Measurements from ENCODE around the gene MAD1L1. TPM values are rescaled to one million over a fixed set of nuclear protein-coding genes. Genes with fewer than 3 reads are reported as not detected.

Gene MAD1L1
- total and polyA plus RNA-seq, 4 donors = 43.0 to 54.9 (median 49.9) TPM

DNA sequence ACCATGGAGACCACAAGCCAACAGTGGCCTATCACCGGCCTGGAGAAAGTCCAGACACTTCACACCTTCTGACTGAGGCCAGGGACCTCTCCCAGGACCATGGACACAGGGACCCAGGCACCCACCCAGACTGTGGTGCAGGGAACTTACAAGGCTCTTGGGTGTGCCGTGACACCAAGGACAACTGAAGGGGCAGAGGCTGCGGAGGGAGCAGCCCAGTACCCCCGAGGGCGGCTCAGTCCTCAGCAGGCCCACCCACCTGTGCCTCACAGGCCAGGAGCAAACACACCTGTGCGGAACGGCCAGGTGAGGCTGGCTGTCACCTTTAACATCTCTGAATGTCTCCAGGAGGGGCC, 182.3 kb downstream of the MAD1L1 start:
- no peak for ATAC-seq (ENCODE audit: insufficient read depth, low FRiP score)

DNA sequence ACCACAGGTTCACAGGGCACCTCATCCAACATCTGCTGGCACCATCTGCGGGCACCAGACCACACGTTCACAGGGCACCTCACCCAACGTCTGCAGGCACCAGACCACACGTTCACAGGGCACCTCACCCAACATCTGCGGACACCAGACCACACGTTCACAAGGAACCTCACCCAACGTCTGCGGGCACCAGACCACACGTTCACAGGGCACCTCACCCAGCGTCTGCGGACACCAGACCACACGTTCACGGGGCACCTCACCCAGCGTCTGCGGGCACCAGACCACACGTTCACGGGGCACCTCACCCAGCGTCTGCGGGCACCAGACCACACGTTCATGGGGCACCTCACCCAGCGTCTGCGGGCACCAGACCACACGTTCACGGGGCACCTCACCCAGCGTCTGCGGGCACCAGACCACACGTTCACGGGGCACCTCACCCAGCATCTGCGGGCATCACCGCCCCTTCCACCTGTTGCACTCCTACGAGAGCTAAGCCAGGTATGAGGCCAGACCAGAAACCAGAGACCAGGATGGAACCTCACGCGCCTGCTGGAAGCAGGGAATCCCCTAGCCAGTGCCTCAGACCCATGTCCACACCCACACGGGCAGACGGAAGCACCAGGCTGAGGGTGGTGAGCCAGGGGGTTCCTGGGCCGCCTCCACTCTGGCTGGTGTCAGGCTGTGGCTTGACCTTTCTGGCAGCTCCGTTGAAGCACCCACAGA, 182.8 kb downstream of the MAD1L1 start:
- WGBS, 2 donors = 90 to 92% methylated on average over 37 of the region's 37 CpGs
- H3K27ac ChIP-seq (ENCODE audit: low read depth in 1 of 2, low read length in 1 of 2) = no peak overlapping the region
- H3K4me1 ChIP-seq (ENCODE audit: control insufficient read depth in 5 of 5, insufficient read depth in 5 of 5, low read length in 5 of 5) = peaks cover 0 to 18% (median 3%) of the 10 kb centered on the region in 5 donors
- no peak overlapping the region for H3K9ac ChIP-seq (ENCODE audit: insufficient read depth in 1 of 2, low read length in 2 of 2)
- no peak overlapping the region for H3K4me3 ChIP-seq
- peaks cover 0 to 2% (median 0%) of the 10 kb centered on the region in 4 donors for H3K9me3 ChIP-seq (ENCODE audit: control insufficient read depth in 4 of 4, insufficient read depth in 3 of 4, low read length in 3 of 4)
- no peak for DNase-seq
- TF ChIP-seq, protein P1, sequence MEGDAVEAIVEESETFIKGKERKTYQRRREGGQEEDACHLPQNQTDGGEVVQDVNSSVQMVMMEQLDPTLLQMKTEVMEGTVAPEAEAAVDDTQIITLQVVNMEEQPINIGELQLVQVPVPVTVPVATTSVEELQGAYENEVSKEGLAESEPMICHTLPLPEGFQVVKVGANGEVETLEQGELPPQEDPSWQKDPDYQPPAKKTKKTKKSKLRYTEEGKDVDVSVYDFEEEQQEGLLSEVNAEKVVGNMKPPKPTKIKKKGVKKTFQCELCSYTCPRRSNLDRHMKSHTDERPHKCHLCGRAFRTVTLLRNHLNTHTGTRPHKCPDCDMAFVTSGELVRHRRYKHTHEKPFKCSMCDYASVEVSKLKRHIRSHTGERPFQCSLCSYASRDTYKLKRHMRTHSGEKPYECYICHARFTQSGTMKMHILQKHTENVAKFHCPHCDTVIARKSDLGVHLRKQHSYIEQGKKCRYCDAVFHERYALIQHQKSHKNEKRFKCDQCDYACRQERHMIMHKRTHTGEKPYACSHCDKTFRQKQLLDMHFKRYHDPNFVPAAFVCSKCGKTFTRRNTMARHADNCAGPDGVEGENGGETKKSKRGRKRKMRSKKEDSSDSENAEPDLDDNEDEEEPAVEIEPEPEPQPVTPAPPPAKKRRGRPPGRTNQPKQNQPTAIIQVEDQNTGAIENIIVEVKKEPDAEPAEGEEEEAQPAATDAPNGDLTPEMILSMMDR (IDR thresholded peaks at IDR 0.05; ENCODE audit: control extremely low read depth, extremely low read depth) = no peak
- H3K36me3 ChIP-seq (ENCODE audit: control insufficient read depth in 4 of 4, insufficient read depth in 4 of 4, low read length in 4 of 4) = peaks cover 0 to 3% (median 0%) of the 10 kb centered on the region in 4 donors
- ATAC-seq (ENCODE audit: insufficient read depth, low FRiP score) = no peak
- no peaks in the 10 kb centered on the region for H3K27me3 ChIP-seq (ENCODE audit: control insufficient read depth in 3 of 3, insufficient read depth in 3 of 3, low read length in 2 of 3)

More for the DNA sequence above, 182.3 kb downstream of the MAD1L1 start:
- peaks cover 0 to 18% (median 3%) of the 10 kb centered on the region in 5 donors for H3K4me1 ChIP-seq (ENCODE audit: control insufficient read depth in 5 of 5, insufficient read depth in 5 of 5, low read length in 5 of 5)
- no peak for DNase-seq
- TF ChIP-seq, protein P1 (IDR thresholded peaks at IDR 0.05; ENCODE audit: control extremely low read depth, extremely low read depth) = no peak
- H3K9ac ChIP-seq (ENCODE audit: insufficient read depth in 1 of 2, low read length in 2 of 2) = no peak overlapping the region
- H3K9me3 ChIP-seq (ENCODE audit: control insufficient read depth in 4 of 4, insufficient read depth in 3 of 4, low read length in 3 of 4) = peaks cover 0 to 2% (median 0%) of the 10 kb centered on the region in 4 donors
- peaks cover 0 to 3% (median 0%) of the 10 kb centered on the region in 4 donors for H3K36me3 ChIP-seq (ENCODE audit: control insufficient read depth in 4 of 4, insufficient read depth in 4 of 4, low read length in 4 of 4)
- H3K27ac ChIP-seq (ENCODE audit: low read depth in 1 of 2, low read length in 1 of 2) = no peak overlapping the region
- no peaks in the 10 kb centered on the region for H3K27me3 ChIP-seq (ENCODE audit: control insufficient read depth in 3 of 3, insufficient read depth in 3 of 3, low read length in 2 of 3)
- no peak overlapping the region for H3K4me3 ChIP-seq
- 91 to 96% methylated on average over 7 of the region's 7 CpGs for WGBS, 2 donors

DNA sequence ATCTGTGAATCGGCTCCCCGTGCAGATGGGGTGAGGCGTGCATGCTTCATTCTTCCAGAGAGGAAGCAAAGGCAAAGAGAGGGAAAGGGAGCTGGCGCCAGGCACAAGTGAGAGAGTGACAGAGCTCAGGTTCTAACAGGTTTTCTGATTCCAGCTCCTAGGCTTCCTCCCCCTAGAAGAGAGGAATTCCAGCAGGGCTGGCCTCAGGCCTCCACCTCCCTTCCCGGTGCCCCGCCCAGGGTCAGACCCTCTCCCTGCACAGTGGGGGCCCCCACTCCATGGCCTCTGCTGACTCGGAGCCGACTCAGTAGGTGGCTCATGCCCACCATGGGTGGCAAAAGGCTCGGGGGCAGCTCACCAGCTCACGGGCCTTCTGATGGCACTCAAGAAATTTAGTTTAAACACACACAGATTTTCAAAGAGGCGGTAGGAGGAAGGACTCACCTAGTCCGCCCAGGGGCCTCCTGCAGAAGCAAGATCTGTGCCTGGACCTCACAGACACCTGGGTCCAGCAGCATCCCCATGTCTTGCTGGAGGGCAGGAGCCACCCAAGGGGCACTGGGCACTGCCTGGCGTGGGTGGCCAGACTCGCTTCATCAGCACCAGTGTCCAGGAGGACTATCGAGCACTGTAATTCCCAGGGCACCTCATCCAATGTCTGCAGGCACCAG, 183.5 kb downstream of the MAD1L1 start:
- no peak overlapping the region for H3K4me3 ChIP-seq
- TF ChIP-seq, protein P1 (IDR thresholded peaks at IDR 0.05; ENCODE audit: control extremely low read depth, extremely low read depth) = no peak
- H3K27me3 ChIP-seq (ENCODE audit: control insufficient read depth in 3 of 3, insufficient read depth in 3 of 3, low read length in 2 of 3) = no peaks in the 10 kb centered on the region
- peaks cover 0 to 2% (median 0%) of the 10 kb centered on the region in 4 donors for H3K9me3 ChIP-seq (ENCODE audit: control insufficient read depth in 4 of 4, insufficient read depth in 3 of 4, low read length in 3 of 4)
- peaks cover 0 to 18% (median 3%) of the 10 kb centered on the region in 5 donors for H3K4me1 ChIP-seq (ENCODE audit: control insufficient read depth in 5 of 5, insufficient read depth in 5 of 5, low read length in 5 of 5)
- WGBS, 2 donors = 89 to 92% methylated on average over 15 of the region's 15 CpGs
- H3K9ac ChIP-seq (ENCODE audit: insufficient read depth in 1 of 2, low read length in 2 of 2) = no peak overlapping the region
- H3K36me3 ChIP-seq (ENCODE audit: control insufficient read depth in 4 of 4, insufficient read depth in 4 of 4, low read length in 4 of 4) = peaks cover 0 to 3% (median 0%) of the 10 kb centered on the region in 4 donors
- DNase-seq = no peak
- no peak overlapping the region for H3K27ac ChIP-seq (ENCODE audit: low read depth in 1 of 2, low read length in 1 of 2)
- no peak for ATAC-seq (ENCODE audit: insufficient read depth, low FRiP score)
